Measurements from ENCODE around the gene KPNA5. TPM values are rescaled to one million over a fixed set of nuclear protein-coding genes. Genes with fewer than 3 reads are reported as not detected.

Gene KPNA5
- total and polyA plus RNA-seq, 2 of the 13 experiments (the other 11 are each of a cell fraction or from before 2014, with no cell fraction given) = 5.3 to 13.0 TPM

DNA sequence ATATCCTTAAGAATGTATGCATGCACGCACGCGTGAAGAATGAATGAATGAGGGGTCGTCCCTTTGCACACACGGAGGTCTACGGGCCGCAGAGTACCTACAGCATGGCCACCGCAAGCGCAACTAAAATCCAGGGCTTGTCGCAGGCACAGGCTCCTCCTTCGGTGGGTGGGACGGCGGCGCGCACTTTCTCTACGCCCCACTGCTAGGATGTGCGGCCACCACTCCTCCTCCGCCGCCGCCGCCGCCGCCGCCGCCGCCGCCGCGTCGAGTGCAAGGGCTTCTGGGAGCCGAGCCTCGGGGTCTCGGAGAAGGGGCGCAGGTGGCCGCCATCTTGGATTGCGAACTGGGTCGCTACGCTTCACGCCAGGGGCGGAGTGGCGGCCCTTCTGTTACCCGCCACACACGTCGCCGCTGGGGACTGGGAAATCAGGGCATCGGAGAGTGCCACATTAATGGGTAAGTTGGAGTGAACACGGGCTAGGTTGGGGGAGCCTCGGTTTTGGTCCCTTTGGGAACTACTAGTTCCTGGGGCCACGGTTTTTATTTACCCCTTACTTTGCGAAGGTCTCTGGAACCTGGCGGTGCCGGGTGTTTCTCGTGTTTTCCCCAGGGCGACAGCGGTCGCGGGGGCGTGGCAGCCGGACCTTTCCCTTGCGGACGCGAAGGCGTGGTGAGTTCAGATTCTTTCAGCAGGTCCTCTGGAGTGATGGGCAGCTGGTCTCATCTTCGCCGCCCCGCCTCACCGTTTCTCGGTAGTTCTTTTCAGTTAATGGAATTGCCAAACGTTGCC lies at the start of gene KPNA5 (continued):
- TF ChIP-seq ZNF687 (CRISPR knock-in tag; IDR thresholded peaks at IDR 0.05) (peak; percentile 98), MXD4 (CRISPR knock-in tag; IDR thresholded peaks at IDR 0.05) (peak; percentile 48; the same call in 1 of the 2 replicates), MAFF (IDR thresholded peaks at IDR 0.05; ENCODE audit: low read depth, low read length) (no peak), MXD1 (CRISPR knock-in tag; IDR thresholded peaks at IDR 0.05) (peak; percentile 48; the same call in 1 of the 2 replicates), ZNF207 (IDR thresholded peaks at IDR 0.05; ENCODE audit: borderline replicate concordance) (no peak), TBX2 (CRISPR knock-in tag; IDR thresholded peaks at IDR 0.05; ENCODE audit: borderline replicate concordance) (peak; percentile 88)
- TF ChIP-seq, protein P1, sequence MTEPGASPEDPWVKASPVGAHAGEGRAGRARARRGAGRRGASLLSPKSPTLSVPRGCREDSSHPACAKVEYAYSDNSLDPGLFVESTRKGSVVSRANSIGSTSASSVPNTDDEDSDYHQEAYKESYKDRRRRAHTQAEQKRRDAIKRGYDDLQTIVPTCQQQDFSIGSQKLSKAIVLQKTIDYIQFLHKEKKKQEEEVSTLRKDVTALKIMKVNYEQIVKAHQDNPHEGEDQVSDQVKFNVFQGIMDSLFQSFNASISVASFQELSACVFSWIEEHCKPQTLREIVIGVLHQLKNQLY (CRISPR knock-in tag; IDR thresholded peaks at IDR 0.05) = no peak; the same call in none of the 2 replicates
- TF ChIP-seq, protein P2, sequence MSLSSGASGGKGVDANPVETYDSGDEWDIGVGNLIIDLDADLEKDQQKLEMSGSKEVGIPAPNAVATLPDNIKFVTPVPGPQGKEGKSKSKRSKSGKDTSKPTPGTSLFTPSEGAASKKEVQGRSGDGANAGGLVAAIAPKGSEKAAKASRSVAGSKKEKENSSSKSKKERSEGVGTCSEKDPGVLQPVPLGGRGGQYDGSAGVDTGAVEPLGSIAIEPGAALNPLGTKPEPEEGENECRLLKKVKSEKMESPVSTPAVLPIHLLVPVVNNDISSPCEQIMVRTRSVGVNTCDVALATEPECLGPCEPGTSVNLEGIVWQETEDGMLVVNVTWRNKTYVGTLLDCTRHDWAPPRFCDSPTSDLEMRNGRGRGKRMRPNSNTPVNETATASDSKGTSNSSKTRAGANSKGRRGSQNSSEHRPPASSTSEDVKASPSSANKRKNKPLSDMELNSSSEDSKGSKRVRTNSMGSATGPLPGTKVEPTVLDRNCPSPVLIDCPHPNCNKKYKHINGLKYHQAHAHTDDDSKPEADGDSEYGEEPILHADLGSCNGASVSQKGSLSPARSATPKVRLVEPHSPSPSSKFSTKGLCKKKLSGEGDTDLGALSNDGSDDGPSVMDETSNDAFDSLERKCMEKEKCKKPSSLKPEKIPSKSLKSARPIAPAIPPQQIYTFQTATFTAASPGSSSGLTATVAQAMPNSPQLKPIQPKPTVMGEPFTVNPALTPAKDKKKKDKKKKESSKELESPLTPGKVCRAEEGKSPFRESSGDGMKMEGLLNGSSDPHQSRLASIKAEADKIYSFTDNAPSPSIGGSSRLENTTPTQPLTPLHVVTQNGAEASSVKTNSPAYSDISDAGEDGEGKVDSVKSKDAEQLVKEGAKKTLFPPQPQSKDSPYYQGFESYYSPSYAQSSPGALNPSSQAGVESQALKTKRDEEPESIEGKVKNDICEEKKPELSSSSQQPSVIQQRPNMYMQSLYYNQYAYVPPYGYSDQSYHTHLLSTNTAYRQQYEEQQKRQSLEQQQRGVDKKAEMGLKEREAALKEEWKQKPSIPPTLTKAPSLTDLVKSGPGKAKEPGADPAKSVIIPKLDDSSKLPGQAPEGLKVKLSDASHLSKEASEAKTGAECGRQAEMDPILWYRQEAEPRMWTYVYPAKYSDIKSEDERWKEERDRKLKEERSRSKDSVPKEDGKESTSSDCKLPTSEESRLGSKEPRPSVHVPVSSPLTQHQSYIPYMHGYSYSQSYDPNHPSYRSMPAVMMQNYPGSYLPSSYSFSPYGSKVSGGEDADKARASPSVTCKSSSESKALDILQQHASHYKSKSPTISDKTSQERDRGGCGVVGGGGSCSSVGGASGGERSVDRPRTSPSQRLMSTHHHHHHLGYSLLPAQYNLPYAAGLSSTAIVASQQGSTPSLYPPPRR (CRISPR knock-in tag; IDR thresholded peaks at IDR 0.05; ENCODE audit: borderline replicate concordance) = peak; percentile 58
- TF ChIP-seq, protein P3, sequence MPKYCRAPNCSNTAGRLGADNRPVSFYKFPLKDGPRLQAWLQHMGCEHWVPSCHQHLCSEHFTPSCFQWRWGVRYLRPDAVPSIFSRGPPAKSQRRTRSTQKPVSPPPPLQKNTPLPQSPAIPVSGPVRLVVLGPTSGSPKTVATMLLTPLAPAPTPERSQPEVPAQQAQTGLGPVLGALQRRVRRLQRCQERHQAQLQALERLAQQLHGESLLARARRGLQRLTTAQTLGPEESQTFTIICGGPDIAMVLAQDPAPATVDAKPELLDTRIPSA (CRISPR knock-in tag; IDR thresholded peaks at IDR 0.05; ENCODE audit: borderline replicate concordance) = peak; percentile 95; the same call in 1 of the 2 replicates
- TF ChIP-seq, protein P4, sequence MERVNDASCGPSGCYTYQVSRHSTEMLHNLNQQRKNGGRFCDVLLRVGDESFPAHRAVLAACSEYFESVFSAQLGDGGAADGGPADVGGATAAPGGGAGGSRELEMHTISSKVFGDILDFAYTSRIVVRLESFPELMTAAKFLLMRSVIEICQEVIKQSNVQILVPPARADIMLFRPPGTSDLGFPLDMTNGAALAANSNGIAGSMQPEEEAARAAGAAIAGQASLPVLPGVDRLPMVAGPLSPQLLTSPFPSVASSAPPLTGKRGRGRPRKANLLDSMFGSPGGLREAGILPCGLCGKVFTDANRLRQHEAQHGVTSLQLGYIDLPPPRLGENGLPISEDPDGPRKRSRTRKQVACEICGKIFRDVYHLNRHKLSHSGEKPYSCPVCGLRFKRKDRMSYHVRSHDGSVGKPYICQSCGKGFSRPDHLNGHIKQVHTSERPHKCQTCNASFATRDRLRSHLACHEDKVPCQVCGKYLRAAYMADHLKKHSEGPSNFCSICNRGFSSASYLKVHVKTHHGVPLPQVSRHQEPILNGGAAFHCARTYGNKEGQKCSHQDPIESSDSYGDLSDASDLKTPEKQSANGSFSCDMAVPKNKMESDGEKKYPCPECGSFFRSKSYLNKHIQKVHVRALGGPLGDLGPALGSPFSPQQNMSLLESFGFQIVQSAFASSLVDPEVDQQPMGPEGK (CRISPR knock-in tag; IDR thresholded peaks at IDR 0.05) = no peak; the same call in none of the 2 replicates
